Measurements from ENCODE around the gene TMEM79. TPM values are rescaled to one million over a fixed set of nuclear protein-coding genes. Genes with fewer than 3 reads are reported as not detected.

Gene TMEM79
- total RNA-seq, 1 experiment from 2014 or later = 5.5 TPM

- no TSS peak for BruUV-seq (replicated peaks)
- peaks cover 17% of the 10 kb centered on the region for H3K36me3 ChIP-seq (ENCODE audit: control insufficient read depth, insufficient read depth, low read length)
- ATAC-seq (no peak), DNase-seq (ENCODE audit: low read depth, low spot score) (no peak)
- ChIA-PET POLR2A (interaction anchor here (0.6 kb wide), 1 partner anchor 118 kb away, joined by 5 read pairs; no protein-coding TSS in a partner anchor), CTCF (interaction anchor here (1.0 kb wide), 1 partner anchor 12 kb away, joined by 15 read pairs; the partner anchor contains the start of gene PAQR6)
- TF ChIP-seq POLR2AphosphoS5 (IDR thresholded peaks at IDR 0.05; ENCODE audit: low read depth, low read length) (no peak), TCF7L2 (IDR thresholded peaks at IDR 0.05; ENCODE audit: low read depth, low read length) (no peak), REST (IDR thresholded peaks at IDR 0.05; ENCODE audit: insufficient read depth in 1 of 2, low read depth in 2 of 2, low read length in 1 of 2) (no peak), CTCF (IDR thresholded peaks at IDR 0.05) (no peak), SIN3A (IDR thresholded peaks at IDR 0.05; ENCODE audit: borderline replicate concordance, insufficient read depth, low read depth, low read length) (no peak)
- in situ Hi-C loops (cut with HindIII; ENCODE audit: low pct_unique_long_range_greater_than_20kb, low sequenced_read_pairs) (no loop called here), intact Hi-C loops (cut with micrococcal nuclease; ENCODE audit: unreplicated experiment) (no loop called here)
- H3K4me1 ChIP-seq (ENCODE audit: control insufficient read depth, insufficient read depth, low read length) = peaks cover 10% of the 10 kb centered on the region
- H3K27ac ChIP-seq (ENCODE audit: low read length) = no peak overlapping the region
- no peak overlapping the region for H3K4me3 ChIP-seq (ENCODE audit: low read depth in 2 of 2, low read length in 2 of 2)
- no peaks in the 10 kb centered on the region for H3K27me3 ChIP-seq (ENCODE audit: control insufficient read depth, insufficient read depth, low read length)
- no peaks in the 10 kb centered on the region for H3K9me3 ChIP-seq (ENCODE audit: control insufficient read depth, insufficient read depth, low read depth, low read length)
These were observed 24.3 kb upstream of the TMEM79 start for GRCh38 chr1:156259805-156260204.

- Histone ChIP-seq H3K36me3 (ENCODE audit: control insufficient read depth, insufficient read depth, low read length) (peaks cover 24% of the 10 kb centered on the region), H3K4me3 (ENCODE audit: low read depth in 2 of 2, low read length in 2 of 2) (no peak overlapping the region), H3K27me3 (ENCODE audit: control insufficient read depth, insufficient read depth, low read length) (no peaks in the 10 kb centered on the region), H3K27ac (ENCODE audit: low read length) (no peak overlapping the region), H3K4me1 (ENCODE audit: control insufficient read depth, insufficient read depth, low read length) (peaks cover 10% of the 10 kb centered on the region), H3K9me3 (ENCODE audit: control insufficient read depth, insufficient read depth, low read depth, low read length) (no peaks in the 10 kb centered on the region)
- in situ Hi-C loops (cut with HindIII; ENCODE audit: low pct_unique_long_range_greater_than_20kb, low sequenced_read_pairs) (no loop called here), intact Hi-C loops (cut with micrococcal nuclease; ENCODE audit: unreplicated experiment) (no loop called here)
- ATAC-seq (no peak), DNase-seq (ENCODE audit: low read depth, low spot score) (no peak)
- BruUV-seq (replicated peaks) = no TSS peak
- TF ChIP-seq REST (IDR thresholded peaks at IDR 0.05; ENCODE audit: insufficient read depth in 1 of 2, low read depth in 2 of 2, low read length in 1 of 2) (no peak), SIN3A (IDR thresholded peaks at IDR 0.05; ENCODE audit: borderline replicate concordance, insufficient read depth, low read depth, low read length) (no peak), POLR2AphosphoS5 (IDR thresholded peaks at IDR 0.05; ENCODE audit: low read depth, low read length) (no peak), CTCF (IDR thresholded peaks at IDR 0.05) (no peak), TCF7L2 (IDR thresholded peaks at IDR 0.05; ENCODE audit: low read depth, low read length) (no peak)
- POLR2A ChIA-PET = no interaction called here
- CTCF ChIA-PET = no interaction called here
These were observed 23.2 kb upstream of the TMEM79 start for GRCh38 chr1:156260896-156261295.

All from Panc1 (cell line).